H1 (cell line): ENCODE results near the gene B3GLCT. TPM values are rescaled to one million over a fixed set of nuclear protein-coding genes. Genes with fewer than 3 reads are reported as not detected.

Source experiments
- CTCF ChIA-PET: fragments of 300-600 bp; sonication (Branson Sonifier 250); formaldehyde crosslinking; loops from one replicate; lab custom pipeline; 2021; ENCODE audit not compliant: partially characterized antibody; lab: Charles Lee
- POLR2A ChIA-PET: fragments of 300-600 bp; sonication (Branson Sonifier 250); formaldehyde crosslinking; loops from one replicate; lab custom pipeline; 2021; ENCODE audit warnings: inconsistent platforms; ENCODE audit not compliant: partially characterized antibody; lab: Charles Lee
- DNase-seq, 2 experiments: peaks; one replicate each; pipeline versions ENCODE4 v3.0.0 to v3.0.0-alpha.2; 2010 to 2022; ENCODE audit warnings: low spot score in 2 of 2, low read depth in 1 of 2, mixed read lengths in 1 of 2
- FAIRE-seq: peaks from 2 replicates; lab custom pipeline; 2011; peaks lifted over from hg19 to GRCh38; lab: Jason Lieb, UNC
- H2AFZ ChIP-seq: 2 replicates; pipeline ENCODE4 v1.8.1; 2012; ENCODE audit warnings: low read length, inconsistent platforms
- H2AK5ac ChIP-seq: 2 replicates; pipeline ENCODE4 v1.6.1; 2013; ENCODE audit warnings: low read depth, low read length
- H2BK120ac ChIP-seq: replicated peaks from 2 replicates; pipeline ENCODE3; 2013; ENCODE audit warnings: low read depth, low read length, inconsistent platforms
- H2BK12ac ChIP-seq: 2 replicates; pipeline ENCODE4 v1.6.1; 2013; ENCODE audit warnings: low read depth, low read length
- H2BK15ac ChIP-seq: 2 replicates; pipeline ENCODE4 v1.6.1; 2013; ENCODE audit warnings: low read length
- H2BK20ac ChIP-seq: 2 replicates; pipeline ENCODE4 v1.6.1; 2013; ENCODE audit warnings: low read length
- H2BK5ac ChIP-seq: 2 replicates; pipeline ENCODE4 v1.6.1; 2013; ENCODE audit warnings: low read depth, low read length
- H3K14ac ChIP-seq: 2 replicates; pipeline ENCODE4 v1.6.1; 2013; ENCODE audit warnings: inconsistent platforms; ENCODE audit not compliant: insufficient read length
- H3K18ac ChIP-seq: 2 replicates; pipeline ENCODE4 v1.6.1; 2013; ENCODE audit warnings: low read length; ENCODE audit errors: extremely low read depth
- H3K23ac ChIP-seq: 2 replicates; pipeline ENCODE4 v1.6.1; 2013; ENCODE audit warnings: inconsistent platforms; ENCODE audit not compliant: insufficient read length
- H3K23me2 ChIP-seq: 2 replicates; pipeline ENCODE4 v1.6.1; 2013; ENCODE audit warnings: low read depth, low read length
- H3K27ac ChIP-seq: 2 replicates; pipeline ENCODE4 v1.6.1; 2011; ENCODE audit warnings: low read depth, low read length, inconsistent platforms
- H3K27me3 ChIP-seq, 4 experiments: replicated peaks in 1 of 4; 1 replicate in 1 of 4; 2 replicates in 3 of 4; pipeline versions ENCODE4 v1.6.1 to v1.8.1; 2011 to 2013; ENCODE audit warnings: low read length in 3 of 4, mild to moderate bottlenecking in 3 of 4, inconsistent platforms in 2 of 4, mixed read lengths in 2 of 4, moderate library complexity in 1 of 4; ENCODE audit not compliant: control insufficient read depth in 3 of 4, insufficient read depth in 3 of 4; ENCODE audit errors: extremely low read depth in 1 of 4
- H3K36me3 ChIP-seq, 4 experiments: 2 replicates each; pipeline versions ENCODE4 v1.6.1 to v1.8.1; 2011 to 2013; ENCODE audit warnings: mild to moderate bottlenecking in 4 of 4, low read length in 3 of 4, moderate library complexity in 2 of 4, control low read depth in 1 of 4, inconsistent platforms in 1 of 4; ENCODE audit not compliant: insufficient read depth in 4 of 4, control insufficient read depth in 2 of 4
- H3K4ac ChIP-seq: replicated peaks from 2 replicates; pipeline ENCODE3; 2013; ENCODE audit warnings: low read length, low read depth, mixed read lengths, inconsistent platforms; ENCODE audit not compliant: insufficient read length
- H3K4me1 ChIP-seq, 4 experiments: replicated peaks in 1 of 4; 1 replicate in 1 of 4; 2 replicates in 3 of 4; pipeline versions ENCODE4 v1.6.1 to v1.8.1; 2011 to 2013; ENCODE audit warnings: low read length in 3 of 4, inconsistent platforms in 2 of 4, mixed read lengths in 1 of 4; ENCODE audit not compliant: insufficient read depth in 4 of 4, control insufficient read depth in 3 of 4
- H3K4me2 ChIP-seq, 2 experiments: 2 replicates each; pipeline versions ENCODE4 v1.6.1 to v1.8.1; 2011 to 2013; ENCODE audit warnings: low read depth in 2 of 2, low read length in 2 of 2, control low read depth in 1 of 2, inconsistent platforms in 1 of 2, mild to moderate bottlenecking in 1 of 2; ENCODE audit not compliant: insufficient read depth in 1 of 2
- H3K4me3 ChIP-seq, 4 experiments: fragments of 200-600, 300-600 bp in 1 of 4; sonication (generic), shearing (Covaris generic), sonication (Bioruptor Twin) in 1 of 4; 2 replicates each; pipeline versions ENCODE4 v1.5.1 to v1.8.1; 2011 to 2016; ENCODE audit warnings: low read length in 4 of 4, low read depth in 3 of 4, control low read depth in 2 of 4, inconsistent platforms in 2 of 4, mild to moderate bottlenecking in 2 of 4, mixed read lengths in 1 of 4, moderate library complexity in 1 of 4; ENCODE audit not compliant: insufficient read depth in 2 of 4; ENCODE audit errors: extremely low read depth in 1 of 4
- H3K56ac ChIP-seq: replicated peaks from 2 replicates; pipeline ENCODE3; 2013; ENCODE audit warnings: low read depth, mild to moderate bottlenecking, mixed read lengths, low read length, inconsistent platforms; ENCODE audit not compliant: insufficient read length
- H3K79me1 ChIP-seq: 2 replicates; pipeline ENCODE4 v1.6.1; 2013; ENCODE audit warnings: low read depth, low read length, control low read depth
- H3K79me2 ChIP-seq, 2 experiments: 2 replicates each; pipeline versions ENCODE4 v1.6.1 to v1.8.1; 2012 to 2013; ENCODE audit warnings: low read length in 2 of 2, mild to moderate bottlenecking in 2 of 2, inconsistent platforms in 1 of 2; ENCODE audit not compliant: insufficient read depth in 2 of 2, control insufficient read depth in 1 of 2
- H3K9ac ChIP-seq, 4 experiments: replicated peaks in 1 of 4; 1 replicate in 1 of 4; 2 replicates in 3 of 4; pipeline versions ENCODE4 v1.6.1 to v1.8.1; 2011 to 2013; ENCODE audit warnings: low read depth in 3 of 4, low read length in 3 of 4, control low read depth in 2 of 4, mild to moderate bottlenecking in 2 of 4, moderate library complexity in 2 of 4, inconsistent platforms in 1 of 4; ENCODE audit errors: extremely low read depth in 1 of 4
- H3K9me3 ChIP-seq, 2 experiments: 2 replicates each; pipeline versions ENCODE4 v1.6.1 to v1.8.1; 2012 to 2013; ENCODE audit warnings: mild to moderate bottlenecking in 2 of 2, moderate library complexity in 2 of 2, control low read depth in 1 of 2, inconsistent platforms in 1 of 2, low read depth in 1 of 2, low read length in 1 of 2, mixed read lengths in 1 of 2; ENCODE audit not compliant: insufficient read depth in 2 of 2
- H4K20me1 ChIP-seq, 2 experiments: replicated peaks in 1 of 2; 2 replicates each; pipeline versions ENCODE3 to v1.8.1; 2011 to 2013; ENCODE audit warnings: inconsistent platforms in 2 of 2, low read length in 2 of 2, mild to moderate bottlenecking in 1 of 2; ENCODE audit not compliant: insufficient read depth in 2 of 2, control insufficient read depth in 1 of 2
- H4K5ac ChIP-seq: 2 replicates; pipeline ENCODE4 v1.6.1; 2013; ENCODE audit warnings: low read length, low read depth, mixed read lengths, inconsistent platforms; ENCODE audit not compliant: insufficient read length
- H4K8ac ChIP-seq: 2 replicates; pipeline ENCODE4 v1.8.0; 2013; ENCODE audit warnings: mild to moderate bottlenecking, moderate library complexity, low read length, inconsistent platforms; ENCODE audit not compliant: insufficient read depth; ENCODE audit errors: extremely low read depth
- H4K91ac ChIP-seq: replicated peaks from 2 replicates; pipeline ENCODE3; 2013; ENCODE audit warnings: low read length, mixed read lengths, inconsistent platforms; ENCODE audit not compliant: insufficient read length
- BACH1 ChIP-seq: IDR thresholded peaks from 2 replicates; pipeline ENCODE4 v1.6.1; 2012; ENCODE audit warnings: low read length, improper control_type of control experiment
- CEBPB ChIP-seq: IDR thresholded peaks from 2 replicates; pipeline ENCODE4 v1.6.1; 2012; ENCODE audit warnings: low read depth, low read length
- JUN ChIP-seq: IDR thresholded peaks from 2 replicates; pipeline ENCODE4 v1.6.1; 2011; ENCODE audit warnings: low read depth, mild to moderate bottlenecking, improper control_type of control experiment, low read length
- KDM5A ChIP-seq: fragments of 200-600 bp; IDR thresholded peaks from 2 replicates; pipeline ENCODE4 v1.7.1; 2012; ENCODE audit warnings: mild to moderate bottlenecking, low read length, inconsistent platforms, mixed read lengths
- MAFK ChIP-seq: IDR thresholded peaks from 2 replicates; pipeline ENCODE4 v1.6.1; 2012; ENCODE audit warnings: low read depth, mild to moderate bottlenecking, improper control_type of control experiment, low read length
- RFX5 ChIP-seq: IDR thresholded peaks from 2 replicates; pipeline ENCODE4 v1.6.1; 2011; ENCODE audit warnings: low read depth, low read length, improper control_type of control experiment, borderline replicate concordance
- SAP30 ChIP-seq: fragments of 300-600 bp; sonication (generic); IDR thresholded peaks from 2 replicates; pipeline ENCODE4 v1.7.1; 2012; ENCODE audit warnings: low read length, moderate library complexity, mild to moderate bottlenecking, inconsistent platforms; ENCODE audit not compliant: insufficient read depth, insufficient replicate concordance
- SIN3A ChIP-seq, 2 experiments: IDR thresholded peaks in 1 of 2; conservative IDR thresholded peaks in 1 of 2; 2 replicates each; pipeline ENCODE4 v1.6.1; 2011 to 2012; ENCODE audit warnings: low read length in 2 of 2, improper control_type of control experiment in 1 of 2, low read depth in 1 of 2, mild to moderate bottlenecking in 1 of 2
- SP2 ChIP-seq: IDR thresholded peaks from 2 replicates; pipeline ENCODE4 v1.6.1; 2012; ENCODE audit warnings: mild to moderate bottlenecking, low read length, inconsistent platforms
- SRF ChIP-seq: IDR thresholded peaks from 2 replicates; pipeline ENCODE4 v1.6.1; 2011; ENCODE audit warnings: mild to moderate bottlenecking, low read depth, low read length, moderate library complexity
- TAF1 ChIP-seq: IDR thresholded peaks from 2 replicates; pipeline ENCODE4 v1.6.1; 2011; ENCODE audit warnings: mild to moderate bottlenecking, low read depth, low read length
- TAF7 ChIP-seq: optimal IDR thresholded peaks from 2 replicates; pipeline ENCODE3; 2011; ENCODE audit warnings: low read depth, mild to moderate bottlenecking, inconsistent platforms, low read length, moderate library complexity, borderline replicate concordance
- TCF12 ChIP-seq: IDR thresholded peaks from 2 replicates; pipeline ENCODE4 v1.6.1; 2011; ENCODE audit warnings: low read depth, mild to moderate bottlenecking, low read length
- TEAD4 ChIP-seq: IDR thresholded peaks from 2 replicates; pipeline ENCODE4 v1.6.1; 2012; ENCODE audit warnings: low read depth, low read length, inconsistent platforms, mixed read lengths
- WGBS, 2 experiments: shearing (Covaris generic) in 1 of 2; methylation state at CpG; one replicate each; pipeline versions ENCODE4 v1.1.6 to v1.1.7; 2013 to 2015; ENCODE audit warnings: low lambda C conversion rate in 2 of 2, mixed read lengths in 2 of 2, inconsistent platforms in 1 of 2, low coverage in 1 of 2, missing lambda C conversion rate in 1 of 2; ENCODE audit not compliant: insufficient replicate concordance in 2 of 2, insufficient coverage in 1 of 2, insufficient read length in 1 of 2; ENCODE audit errors: extremely low coverage in 1 of 2, missing lambda C conversion rate in 1 of 2; 5-methylcytosine and 5-hydroxymethylcytosine counted together
- polyA plus RNA-seq, 7 experiments: library from polyadenylated mRNA; depleted of rRNA in 3 of 7; stranded (reverse) in 5 of 7; unstranded in 2 of 7; fragments of >200 nt in 5 of 7; fragments of 200-250 nt in 2 of 7; gene quantifications; 1 replicate in 5 of 7; 2 replicates in 1 of 7; 4 replicates in 1 of 7; pipeline versions ENCODE4 v1.2.1 to v1.2.3, GENCODE V29; 2011 to 2013; ENCODE audit warnings: missing spikeins in 2 of 7, mixed read lengths in 2 of 7
- total RNA-seq: library from RNA; stranded (reverse); fragmentation: NEBNext Ultra II Directional; extraction: Animal tissue kit (Norgen Biotek cat#: 25700); gene quantifications from 2 replicates; pipeline ENCODE4 v1.2.1, GENCODE V29; 2021

Gene B3GLCT
- total and polyA plus RNA-seq, 2 of the 8 experiments (the other 6 are each of a cell fraction or from before 2014, with no cell fraction given) = 1.5 to 4.1 TPM

GRCh38 chr13:31219909-31220598 lies 20.3 kb downstream of the B3GLCT start:
- CTCF ChIA-PET = interaction anchor here (10.3 kb wide), 1 partner anchor 16 kb away, joined by 77 read pairs; no protein-coding TSS in a partner anchor
- TF ChIP-seq BACH1 = no peak
- no peak for TF ChIP-seq SP2
- TF ChIP-seq TCF12 = no peak
- TF ChIP-seq RFX5 = no peak
- no peak for TF ChIP-seq SAP30
- no peak for TF ChIP-seq TAF1
- no peak for TF ChIP-seq KDM5A
- no peak for TF ChIP-seq JUN
- no peak for TF ChIP-seq SIN3A (conservative IDR thresholded peaks at IDR 0.05 in 1 of 2, IDR thresholded peaks at IDR 0.05 in 1 of 2; ENCODE audit: low read depth in 1 of 2, low read length in 2 of 2)
- no peak for TF ChIP-seq SRF
- TF ChIP-seq TEAD4 = no peak
- TF ChIP-seq CEBPB = no peak
- no peak for TF ChIP-seq MAFK
- TF ChIP-seq TAF7 = no peak

More at GRCh38 chr13:31219909-31220598, 20.3 kb downstream of the B3GLCT start:
- no peak overlapping the region for H4K91ac ChIP-seq
- no peaks in the 10 kb centered on the region for H3K23me2 ChIP-seq
- DNase-seq = no peak
- H3K23ac ChIP-seq = no peak overlapping the region
- H3K4ac ChIP-seq = no peak overlapping the region
- no peak overlapping the region for H3K14ac ChIP-seq
- no peak overlapping the region for H3K4me3 ChIP-seq
- no peak overlapping the region for H3K27ac ChIP-seq
- H2AFZ ChIP-seq = no peak overlapping the region
- no peak overlapping the region for H2BK20ac ChIP-seq
- no peak overlapping the region for H2BK120ac ChIP-seq
- FAIRE-seq = no peak
- no peaks in the 10 kb centered on the region for H3K79me1 ChIP-seq
- POLR2A ChIA-PET = interaction anchor here (1.1 kb wide), 1 partner anchor 18 kb away, joined by 3 read pairs; no protein-coding TSS in a partner anchor
- no peaks in the 10 kb centered on the region for H3K27me3 ChIP-seq
- H3K79me2 ChIP-seq = no peaks in the 10 kb centered on the region
- H4K5ac ChIP-seq = no peak overlapping the region
- no peak overlapping the region for H3K18ac ChIP-seq
- H2AK5ac ChIP-seq = no peak overlapping the region
- H3K56ac ChIP-seq = no peak overlapping the region
- no peak overlapping the region for H2BK15ac ChIP-seq
- no peak overlapping the region for H3K9ac ChIP-seq
- no peaks in the 10 kb centered on the region for H3K9me3 ChIP-seq
- no peaks in the 10 kb centered on the region for H4K20me1 ChIP-seq
- WGBS, 2 experiments = 90% methylated on average over 4 of the region's 4 CpGs; no CpG with 5 or more reads in 1 of the 2 experiments
- H3K4me1 ChIP-seq = peaks cover 0 to 1% (median 0%) of the 10 kb centered on the region in 4 experiments; a peak in 2 of 7 replicates
- no peak overlapping the region for H2BK5ac ChIP-seq
- no peak overlapping the region for H2BK12ac ChIP-seq
- H3K36me3 ChIP-seq = no peaks in the 10 kb centered on the region
- H3K4me2 ChIP-seq = no peak overlapping the region
- H4K8ac ChIP-seq = no peak overlapping the region
